Stimulated activated CD4-positive, alpha-beta T cell treated with anti-CD3 and anti-CD28 coated beads, TNF-alpha, amount 100 ng/mL, for 48 hours (primary cell): Measurements from ENCODE around the gene EPAS1.

Experiments used
- DNase-seq, 3 donors: peaks; one replicate each; pipeline ENCODE4 v3.0.0-alpha.2; 2020; ENCODE audit warnings: low read depth in 3 of 3

EPAS1 gene

DNA sequence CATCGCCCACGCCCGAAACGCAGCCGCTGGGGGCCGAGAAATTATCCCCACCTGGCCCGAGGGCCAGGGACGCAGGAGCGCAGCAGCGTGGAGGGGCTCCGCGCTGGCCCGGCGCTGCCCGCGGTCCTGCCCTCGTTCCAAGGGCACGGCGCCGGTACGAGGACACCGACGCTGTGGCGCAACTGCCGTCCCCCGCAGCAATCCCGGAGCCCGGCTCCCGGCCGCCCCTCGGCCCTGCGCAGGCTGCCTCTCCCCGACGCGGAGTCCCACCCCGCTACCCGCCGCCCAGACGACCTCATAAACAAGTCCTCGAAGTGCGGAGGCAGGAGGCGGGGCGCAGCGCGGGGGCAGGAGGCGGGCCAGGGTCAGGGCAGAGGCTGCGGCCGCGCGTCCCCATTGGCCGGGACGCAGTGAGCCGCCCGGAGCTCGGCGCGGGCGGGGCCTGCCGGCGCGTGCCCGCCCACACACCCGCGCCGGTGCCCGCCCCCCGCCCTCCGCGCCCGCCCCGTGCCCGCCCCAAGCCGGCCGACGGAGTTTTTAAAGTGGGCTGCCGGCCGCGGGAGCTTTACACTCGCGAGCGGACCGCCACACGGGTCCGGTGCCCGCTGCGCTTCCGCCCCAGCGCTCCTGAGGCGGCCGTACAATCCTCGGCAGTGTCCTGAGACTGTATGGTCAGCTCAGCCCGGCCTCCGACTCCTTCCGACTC lies at the start of gene EPAS1:
Gene EPAS1, plus strand, starts transcription at position 568 of the 706 bp plus-strand sequence. CDS start 505 bp downstream, outside the sequence.
- peak; percentile 50 to 64 (median 54) for DNase-seq

DNA sequence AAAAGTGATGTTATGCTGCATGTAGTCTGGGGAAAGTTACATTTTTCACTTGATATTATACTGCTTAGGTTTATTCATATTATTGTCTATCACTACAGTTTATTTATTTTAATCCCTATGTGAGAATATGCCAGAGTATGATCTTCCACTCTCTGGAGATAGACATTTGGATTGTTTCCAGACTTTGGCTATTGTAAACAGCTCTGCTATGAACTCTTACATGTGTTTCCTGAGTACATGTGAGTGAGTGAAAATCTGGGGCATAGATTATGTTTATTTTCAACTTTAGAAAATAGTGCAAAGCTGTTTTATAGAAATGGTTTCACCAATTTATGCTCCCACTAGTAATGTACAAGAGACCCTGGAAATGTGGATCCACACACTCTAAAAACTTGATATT lies 49.0 kb upstream of the EPAS1 start:
- DNase-seq, result no peak

DNA sequence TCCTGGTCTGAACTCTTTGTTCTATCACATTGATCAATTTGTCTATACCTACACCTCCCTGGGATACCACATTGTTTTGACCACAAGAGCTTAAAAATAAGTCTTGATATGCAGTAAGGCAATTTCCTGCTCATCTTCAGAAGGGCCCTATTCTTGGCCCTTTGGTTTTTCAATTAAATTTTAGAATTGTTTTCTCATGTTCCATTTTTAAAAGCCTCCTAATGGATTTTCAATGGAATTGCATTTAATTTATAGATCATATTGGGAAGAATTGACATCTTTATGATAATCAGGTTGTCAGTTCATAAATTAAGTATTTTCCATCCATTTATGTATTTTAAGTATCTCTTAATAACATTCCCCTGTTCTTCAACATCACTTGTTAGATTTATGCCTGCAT lies 47.6 kb upstream of the EPAS1 start:
- no peak for DNase-seq

DNA sequence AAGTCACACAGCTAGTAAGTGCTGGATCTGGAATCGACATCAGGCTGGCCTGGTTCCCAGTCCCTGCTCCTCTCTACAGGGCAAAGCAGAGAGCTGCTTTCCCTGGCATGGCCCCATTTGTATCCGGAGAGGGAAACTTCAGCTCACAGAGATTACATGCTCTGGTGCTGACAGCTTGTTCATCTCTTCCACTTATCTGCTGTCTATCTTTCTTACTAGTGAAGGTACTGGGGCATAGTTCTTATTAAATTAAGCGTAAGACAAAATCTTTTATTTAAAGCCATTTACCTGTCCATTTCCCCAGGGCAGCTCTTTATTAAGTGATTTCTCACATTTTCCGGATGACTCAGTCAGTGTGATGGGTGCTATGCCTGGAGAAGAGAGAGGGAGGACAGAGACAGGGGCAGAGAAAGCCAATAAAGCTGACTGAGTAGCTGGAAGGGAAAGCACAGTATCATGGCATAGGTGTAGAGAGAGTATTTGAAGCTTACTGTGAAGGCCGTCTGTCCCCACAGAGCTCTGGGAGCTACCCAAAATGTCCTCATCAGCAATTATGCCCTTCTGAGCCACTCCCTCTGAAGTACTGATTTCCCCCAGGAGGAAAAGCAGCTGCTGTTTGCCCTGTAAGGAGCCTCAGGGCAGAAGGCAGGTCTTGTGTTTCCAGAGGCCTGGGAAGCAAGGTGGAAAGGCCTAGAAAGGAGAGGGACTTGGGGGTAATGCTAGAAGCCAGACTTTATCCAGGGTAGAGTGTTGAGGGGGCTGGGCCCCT lies 44.1 kb upstream of the EPAS1 start:
- no peak for DNase-seq

DNA sequence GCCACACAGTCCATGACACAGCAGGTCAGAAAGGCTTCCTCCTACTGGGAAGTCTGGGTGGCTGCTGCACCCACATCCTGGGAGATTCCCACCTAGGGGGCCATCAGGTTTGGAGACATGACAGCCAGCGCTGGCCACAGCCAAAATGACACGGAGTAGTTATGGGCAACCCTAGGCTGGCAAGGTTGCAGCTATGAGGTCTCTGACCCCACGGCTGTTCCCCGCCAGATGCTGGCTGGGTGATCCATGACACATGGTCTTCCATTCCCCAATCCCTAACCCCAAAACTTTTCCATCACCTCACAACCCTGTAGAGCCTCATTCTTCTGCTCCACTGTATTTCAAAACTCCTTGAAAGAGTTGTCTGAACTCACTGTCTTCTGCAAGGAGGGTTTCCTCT lies 42.7 kb upstream of the EPAS1 start:
- DNase-seq, result no peak

DNA sequence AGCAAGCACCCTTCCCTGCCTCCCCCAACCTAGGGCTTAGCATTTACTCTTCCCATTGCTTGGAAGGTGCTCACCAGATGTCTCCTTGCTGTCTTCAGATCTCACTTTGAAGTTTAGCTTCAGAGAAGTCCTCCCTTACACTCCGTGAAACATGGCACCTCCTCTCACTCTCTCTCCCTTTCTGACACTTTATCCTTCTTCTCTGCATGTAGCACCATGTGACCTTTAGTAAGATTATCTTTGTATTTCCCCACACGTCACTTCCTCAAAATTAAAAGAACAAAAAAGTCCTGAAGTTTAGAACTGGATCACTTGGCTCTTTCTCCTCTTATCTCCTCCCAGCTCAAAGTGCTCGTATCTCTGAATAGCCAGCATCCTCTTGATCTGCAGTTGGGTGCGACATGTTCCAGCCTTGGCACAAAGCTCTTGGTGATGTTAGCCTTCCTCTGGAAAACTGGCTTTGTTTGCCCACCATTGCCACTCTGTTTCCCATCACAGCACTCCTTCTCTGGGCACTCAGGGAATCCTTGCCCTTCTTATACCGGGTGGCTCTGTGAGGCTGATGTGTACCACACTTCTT lies 40.6 kb upstream of the EPAS1 start:
- no peak for DNase-seq

DNA sequence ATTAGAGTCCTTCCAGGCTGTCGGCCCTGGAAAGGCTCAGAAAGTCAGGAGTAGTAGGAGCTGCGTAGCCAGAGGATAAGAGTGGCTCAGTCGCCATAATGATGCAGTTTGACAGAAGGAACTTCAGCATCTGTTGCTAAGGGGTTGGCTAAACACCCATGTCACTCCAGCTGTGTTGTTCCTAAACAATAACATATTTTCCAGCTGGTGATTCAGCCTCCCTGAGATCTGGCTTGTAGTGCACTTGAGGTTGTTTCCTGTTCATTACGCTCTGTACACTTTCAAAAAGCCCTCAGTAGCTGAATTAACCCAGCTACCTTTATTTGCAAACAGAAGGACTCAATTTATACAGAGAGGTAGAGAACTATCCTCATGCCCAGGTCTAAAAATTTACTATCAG lies 39.7 kb upstream of the EPAS1 start:
- no peak for DNase-seq

DNA sequence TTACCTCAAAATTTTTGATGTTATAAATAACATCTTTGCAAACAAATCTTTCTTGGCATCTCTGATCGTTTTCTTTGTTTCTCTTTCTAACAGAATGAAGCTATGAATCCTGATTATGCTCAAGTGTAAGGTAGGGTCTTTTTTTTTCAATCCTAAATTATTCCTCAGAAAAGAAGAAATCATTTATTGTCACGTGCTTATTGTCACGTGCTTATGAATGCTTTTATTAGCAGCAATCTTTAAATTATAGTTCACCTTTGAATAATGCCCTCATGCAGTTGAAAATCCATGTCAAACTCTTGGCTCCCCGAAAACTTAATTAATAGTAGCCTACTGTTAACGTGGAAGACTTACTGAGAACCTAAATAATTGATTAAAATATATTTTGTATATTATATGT lies 39.2 kb upstream of the EPAS1 start:
- no peak for DNase-seq

DNA sequence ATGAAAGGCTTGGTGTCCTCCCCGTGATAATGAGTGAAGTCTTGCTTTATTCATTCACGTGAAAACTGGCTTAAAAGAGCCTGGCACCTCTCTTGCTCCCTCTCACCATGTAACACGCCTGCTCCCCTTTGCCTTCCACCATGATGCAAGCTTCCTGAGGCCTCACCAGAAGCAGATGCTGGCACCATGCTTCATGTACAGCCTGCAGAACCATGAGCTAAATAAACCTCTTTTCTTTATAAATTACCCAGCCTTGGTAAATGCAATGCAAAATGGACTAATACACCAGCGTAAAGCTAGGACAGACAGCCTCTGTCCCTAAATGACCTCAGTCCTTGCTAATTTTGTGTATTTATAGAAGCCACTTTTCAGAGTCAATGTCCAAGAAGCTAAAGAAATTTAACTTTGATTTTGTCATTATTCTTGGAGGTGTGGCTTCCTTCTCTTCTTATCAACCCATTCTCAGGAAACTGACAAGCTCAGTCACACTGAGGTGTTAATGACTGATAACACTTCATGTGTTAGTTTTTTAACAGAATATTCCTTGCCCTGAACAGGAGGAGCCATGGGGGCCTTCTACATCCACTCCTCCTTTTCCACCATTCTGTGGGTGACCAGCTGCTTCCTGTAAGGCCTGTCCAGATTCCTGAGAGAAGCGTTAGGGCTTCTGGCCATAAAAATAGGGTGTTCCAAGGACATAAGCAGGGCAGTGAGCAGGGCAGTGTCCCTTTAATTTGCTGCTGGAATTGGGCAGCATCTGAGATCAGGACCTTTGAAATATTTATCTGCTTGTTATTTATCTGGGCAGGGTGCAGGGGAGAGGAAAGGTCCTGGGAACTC lies 38.0 kb upstream of the EPAS1 start:
- DNase-seq, result no peak

DNA sequence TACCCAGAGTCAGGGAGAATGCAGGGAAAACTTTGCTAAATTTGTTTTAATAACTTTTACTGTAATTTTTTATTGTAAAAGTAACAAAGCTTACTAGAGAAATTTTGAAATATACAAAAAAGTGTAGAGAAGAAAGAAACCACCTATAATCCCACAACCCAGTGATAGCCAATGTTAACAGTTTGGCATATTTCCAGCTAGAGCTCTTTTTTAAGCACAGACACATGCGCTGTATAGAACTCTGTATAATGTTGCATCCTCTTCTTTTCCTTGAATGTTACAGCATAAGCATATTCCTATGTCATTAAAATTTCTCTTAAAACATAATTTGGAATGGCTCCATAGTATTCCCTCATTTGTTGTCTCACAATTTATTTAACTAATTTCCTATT lies 37.4 kb upstream of the EPAS1 start:
- no peak for DNase-seq

DNA sequence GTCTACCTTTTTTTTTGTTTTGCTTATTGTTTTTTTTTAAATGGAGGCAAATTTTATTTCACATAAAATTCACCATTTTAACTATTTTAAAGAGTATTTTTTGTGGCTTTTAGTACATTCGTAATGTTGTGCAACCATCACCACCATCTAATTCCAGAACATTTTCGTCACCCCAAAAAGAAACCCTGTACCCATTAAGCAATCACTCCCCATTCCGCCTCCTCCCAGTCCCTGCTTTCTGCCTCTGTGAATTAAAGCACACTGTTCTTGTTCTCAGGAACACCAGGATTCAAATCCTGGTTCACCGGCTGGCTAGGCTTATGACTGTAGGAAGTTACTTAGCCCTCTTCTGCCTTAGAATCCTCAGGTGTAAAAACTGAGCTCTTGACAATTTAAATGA lies 36.9 kb upstream of the EPAS1 start:
- DNase-seq, result no peak

DNA sequence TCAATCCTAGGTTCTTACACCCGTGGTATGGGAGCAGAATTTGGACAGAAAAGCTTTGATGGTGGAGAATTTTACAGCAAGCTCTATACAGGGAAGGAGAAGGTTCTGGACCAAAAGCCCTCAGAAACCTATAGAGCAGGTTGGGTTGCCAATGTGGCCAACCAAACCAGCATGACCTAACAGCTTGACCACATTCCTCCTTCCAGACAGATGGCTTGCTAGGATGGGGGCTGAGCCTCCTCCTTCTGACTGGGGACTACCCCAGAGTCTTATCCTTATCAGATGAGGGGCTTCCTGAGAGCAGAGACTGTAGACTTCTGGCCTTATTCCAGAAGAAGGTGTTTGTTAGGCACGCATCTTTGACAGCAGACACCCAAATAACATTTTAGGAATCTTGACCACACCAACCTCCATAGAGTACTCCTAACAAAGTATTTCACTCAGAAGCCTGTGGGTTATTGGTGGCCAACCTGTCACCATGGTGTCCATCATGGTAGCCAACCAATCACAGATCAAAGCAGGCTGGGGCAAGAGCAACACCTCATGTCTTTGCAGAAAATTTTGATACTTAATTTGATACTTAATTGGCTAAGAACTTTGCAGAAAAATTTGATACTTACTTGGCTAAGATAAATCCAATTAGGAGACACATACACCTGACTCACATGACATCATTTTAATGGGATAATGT lies 34.8 kb upstream of the EPAS1 start:
- DNase-seq, result no peak

DNA sequence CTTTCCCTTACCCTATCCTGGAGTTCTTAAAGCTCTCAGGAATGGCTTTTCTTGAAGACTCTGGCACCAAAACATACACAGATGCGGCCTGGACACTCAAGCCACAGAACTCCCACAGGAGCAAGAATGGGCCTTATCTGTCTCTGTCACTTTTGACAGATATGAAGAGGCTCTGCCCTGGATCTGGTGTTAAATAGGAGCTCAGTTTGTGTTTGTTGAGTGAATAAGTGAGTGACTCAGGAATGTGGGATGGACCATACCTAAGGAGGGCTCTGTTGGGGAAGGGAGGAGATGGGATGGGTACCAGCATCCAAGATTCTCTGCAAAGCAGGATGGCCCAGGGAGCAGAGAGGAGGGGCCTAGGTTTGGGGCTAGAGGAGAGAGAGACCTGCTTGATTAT lies 33.9 kb upstream of the EPAS1 start:
- no peak for DNase-seq

DNA sequence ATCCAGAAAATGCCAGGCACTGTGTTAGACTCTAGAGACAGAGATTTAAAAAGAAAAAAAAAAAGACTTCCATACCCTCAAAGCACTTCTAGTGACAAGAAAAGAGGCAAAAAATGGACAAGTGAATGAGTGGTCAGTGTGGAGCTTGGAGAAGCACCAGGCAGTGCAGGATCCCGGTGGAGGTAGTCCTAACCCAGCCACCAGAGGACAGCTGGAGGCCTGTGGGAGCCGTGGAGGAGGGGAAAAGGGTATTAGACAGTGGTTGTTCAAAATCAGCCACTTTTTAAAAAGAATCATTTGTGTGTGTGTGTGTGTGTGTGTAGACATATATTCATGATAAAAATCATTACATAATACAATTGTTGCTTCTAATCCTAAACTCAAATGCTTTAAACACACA lies 32.8 kb upstream of the EPAS1 start:
- DNase-seq, result no peak

DNA sequence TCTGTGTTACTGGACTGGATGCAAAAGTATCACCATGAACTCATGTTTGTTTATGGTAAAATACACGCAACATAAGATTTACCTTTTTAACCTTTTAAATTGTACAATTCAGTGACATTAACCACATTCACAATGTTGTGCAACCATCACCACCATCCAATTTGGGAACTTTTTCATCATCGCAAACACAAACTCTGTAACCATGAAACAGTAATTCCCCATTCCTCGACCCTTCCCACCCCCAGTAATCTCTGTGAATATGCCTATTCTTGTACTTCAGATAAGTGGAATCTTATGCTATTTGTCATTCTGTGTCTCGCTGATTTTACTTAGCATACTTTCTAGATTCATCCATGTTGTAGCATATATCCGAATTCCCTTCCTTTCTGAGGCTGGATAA lies 31.1 kb upstream of the EPAS1 start:
- DNase-seq, result no peak

DNA sequence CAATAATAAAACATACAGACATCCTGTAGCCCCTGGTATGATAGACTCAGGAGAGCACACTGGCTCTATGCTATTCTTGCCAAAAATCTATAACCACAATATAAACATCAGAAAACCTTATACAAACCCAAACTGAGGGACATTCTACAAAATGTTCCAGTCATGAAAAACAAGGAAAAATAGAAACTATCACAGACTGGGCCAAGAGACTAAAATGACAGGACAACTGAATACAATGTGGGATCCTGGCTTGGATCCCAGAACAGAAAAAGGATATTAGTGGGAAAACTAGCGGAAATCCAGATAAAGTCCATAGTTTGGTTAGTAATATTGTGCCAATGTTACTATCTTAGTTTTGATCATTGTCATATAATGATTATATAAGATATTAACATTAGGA lies 29.6 kb upstream of the EPAS1 start:
- no peak for DNase-seq

DNA sequence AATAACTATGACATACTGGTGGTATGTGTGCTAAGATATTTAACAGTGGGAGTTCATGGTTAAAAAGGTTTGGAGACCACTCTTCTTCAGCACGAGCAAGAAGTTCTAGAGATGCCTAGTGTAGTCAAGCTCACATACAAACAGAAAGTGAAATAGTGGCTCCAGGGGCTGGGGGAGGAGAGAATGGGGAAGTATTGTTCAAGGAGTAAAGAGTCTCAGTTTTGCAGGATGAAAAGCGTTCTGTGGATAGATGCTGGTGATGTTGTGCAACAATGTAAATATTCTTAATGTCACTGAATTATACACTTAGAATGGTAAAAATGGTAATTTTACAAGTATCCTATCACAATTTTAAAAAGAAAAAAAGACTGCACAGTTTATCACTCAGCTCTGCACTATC lies 29.0 kb upstream of the EPAS1 start:
- DNase-seq, result no peak

DNA sequence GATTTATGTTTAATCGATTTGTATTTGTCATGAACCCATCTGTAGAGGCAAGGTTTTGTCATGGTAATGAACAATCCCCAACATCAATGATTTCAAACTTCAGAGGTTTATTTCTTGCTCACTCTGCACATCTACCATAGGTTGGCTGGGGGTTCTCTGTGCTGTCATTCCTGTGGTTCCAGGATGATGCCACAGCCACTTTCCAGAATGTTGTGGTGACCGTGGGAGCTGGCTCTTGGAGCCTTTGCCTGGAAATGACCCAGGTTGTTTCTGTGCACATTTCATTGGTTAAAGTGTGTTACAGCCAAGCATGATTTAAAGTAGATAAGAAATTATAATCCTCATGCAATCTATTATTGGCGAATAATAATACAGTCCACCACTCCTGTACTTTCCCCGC lies 28.2 kb upstream of the EPAS1 start:
- DNase-seq, result no peak

DNA sequence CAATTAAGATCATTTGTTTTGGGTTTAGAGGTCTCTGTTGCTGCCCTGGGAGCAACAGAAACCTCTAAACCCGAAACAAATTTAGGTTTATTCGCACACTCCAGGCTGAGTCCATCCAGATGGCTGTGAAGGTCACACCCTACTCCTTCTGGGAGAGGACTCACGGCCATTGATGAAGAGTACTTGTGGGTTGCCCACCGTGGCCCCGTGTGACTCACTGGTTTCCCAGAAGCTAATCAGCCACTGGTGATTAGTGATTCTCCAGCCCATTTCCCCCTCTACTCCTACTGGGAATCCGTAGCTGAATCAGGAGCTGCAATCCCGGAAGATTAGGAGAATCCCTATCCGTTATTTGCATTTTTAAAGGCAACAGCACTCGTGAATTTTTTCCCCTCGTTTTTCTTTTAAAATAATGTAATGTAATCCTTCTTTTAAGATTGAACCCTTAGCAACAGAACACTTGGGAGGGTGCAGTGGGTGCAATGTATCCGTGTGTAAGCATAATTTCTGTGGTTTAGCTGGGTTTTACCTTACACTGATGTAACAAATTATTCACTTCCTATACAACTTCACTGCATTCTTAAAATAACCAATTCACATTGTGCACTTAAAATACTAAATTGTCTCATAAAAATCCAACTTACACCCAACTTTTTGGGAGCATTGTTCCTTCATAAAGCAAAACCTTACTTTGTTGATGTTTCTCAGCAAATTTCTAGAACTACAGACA lies 27.5 kb upstream of the EPAS1 start:
- no peak for DNase-seq

DNA sequence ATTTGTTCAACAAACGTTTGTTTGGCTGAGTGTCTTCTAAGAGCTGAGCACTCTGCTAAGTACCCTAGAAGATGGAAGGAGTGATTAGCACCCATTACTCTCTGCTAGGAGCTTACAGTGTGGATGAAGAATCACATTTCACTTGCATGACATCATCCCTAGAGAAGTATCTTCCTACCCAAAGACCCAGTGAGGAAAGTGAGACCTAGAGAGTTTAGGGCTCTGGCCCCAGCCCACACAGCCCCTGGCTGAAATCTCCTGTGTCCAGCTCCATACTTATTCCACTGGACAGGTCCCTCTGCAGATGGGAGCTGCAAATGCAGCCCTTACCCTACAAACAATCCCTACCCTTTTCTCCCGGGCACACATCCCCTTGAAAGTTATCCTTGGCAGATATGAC lies 26.8 kb upstream of the EPAS1 start:
- DNase-seq, result no peak
